Measurements from ENCODE around the gene PTGES2.
"Not testable (repeated sequence)": the region's sequence is repeated elsewhere in the genome, so short reads cannot be mapped to it uniquely, and the experiment has no call there.

Gene PTGES2

GRCh38 chr9:128136816-128137793 is 9.6 kb upstream of the PTGES2 start:
- no peak for FAIRE-seq

- not testable (repeated sequence) for FAIRE-seq
Measured at GRCh38 chr9:128135561-128135960, 8.0 kb upstream of the PTGES2 start.

GRCh38 chr9:128132139-128132538 is 4.6 kb upstream of the PTGES2 start:
- not testable (repeated sequence) for FAIRE-seq

- not testable (repeated sequence) for FAIRE-seq
Measured at GRCh38 chr9:128131346-128131745, 3.8 kb upstream of the PTGES2 start.

- FAIRE-seq = not testable (repeated sequence)
Measured at GRCh38 chr9:128130651-128131050, 3.1 kb upstream of the PTGES2 start.

- FAIRE-seq = not testable (repeated sequence)
Measured at GRCh38 chr9:128129976-128130590, 2.6 kb upstream of the PTGES2 start.

- FAIRE-seq = no peak
Measured at GRCh38 chr9:128128836-128129590, 1.5 kb upstream of the PTGES2 start.

GRCh38 chr9:128127990-128128835 is 684 bp upstream of the PTGES2 start:
- FAIRE-seq = no peak

GRCh38 chr9:128125580-128126354 is 1.8 kb downstream of the PTGES2 start:
- no peak for FAIRE-seq

- FAIRE-seq = no peak
Measured at GRCh38 chr9:128124873-128125579, 2.5 kb downstream of the PTGES2 start.

GRCh38 chr9:128124451-128124850 is 3.1 kb downstream of the PTGES2 start:
- no peak for FAIRE-seq

- no peak for FAIRE-seq
Measured at GRCh38 chr9:128123451-128124080, 4.0 kb downstream of the PTGES2 start.

- FAIRE-seq = no peak
Measured at GRCh38 chr9:128122809-128123175, 4.7 kb downstream of the PTGES2 start.

GRCh38 chr9:128121924-128122808 is 5.4 kb downstream of the PTGES2 start:
- no peak for FAIRE-seq

GRCh38 chr9:128121466-128121810 is 6.1 kb downstream of the PTGES2 start:
- no peak for FAIRE-seq

- FAIRE-seq = no peak
Measured at GRCh38 chr9:128120741-128121465, 6.6 kb downstream of the PTGES2 start.

- FAIRE-seq = no peak
Measured at GRCh38 chr9:128120061-128120740, 7.3 kb downstream of the PTGES2 start.

All from endometrium (tissue), 2 donors.